Epithelial cell of esophagus (primary cell): Measurements from ENCODE around the gene DSCAML1.
A peak's percentile ranks its signal among the peaks of the same experiment; 100 is the strongest.

ENCODE experiments used
- DNase-seq: peaks from one replicate; pipeline ENCODE4 v3.0.0; 2010; ENCODE audit warnings: low read depth
- H3K4me3 ChIP-seq: 2 replicates; pipeline ENCODE4 v1.5.1; 2011; ENCODE audit warnings: mild to moderate bottlenecking, low read length, control low read depth
- TF ChIP-seq, protein P1 (sequence below): IDR thresholded peaks from 2 replicates; pipeline ENCODE4 v1.5.1; 2011; ENCODE audit warnings: low read depth, mild to moderate bottlenecking, low read length, control low read depth, inconsistent platforms; ENCODE audit not compliant: insufficient read depth; ENCODE audit errors: missing control alignments

DSCAML1 gene

DNA sequence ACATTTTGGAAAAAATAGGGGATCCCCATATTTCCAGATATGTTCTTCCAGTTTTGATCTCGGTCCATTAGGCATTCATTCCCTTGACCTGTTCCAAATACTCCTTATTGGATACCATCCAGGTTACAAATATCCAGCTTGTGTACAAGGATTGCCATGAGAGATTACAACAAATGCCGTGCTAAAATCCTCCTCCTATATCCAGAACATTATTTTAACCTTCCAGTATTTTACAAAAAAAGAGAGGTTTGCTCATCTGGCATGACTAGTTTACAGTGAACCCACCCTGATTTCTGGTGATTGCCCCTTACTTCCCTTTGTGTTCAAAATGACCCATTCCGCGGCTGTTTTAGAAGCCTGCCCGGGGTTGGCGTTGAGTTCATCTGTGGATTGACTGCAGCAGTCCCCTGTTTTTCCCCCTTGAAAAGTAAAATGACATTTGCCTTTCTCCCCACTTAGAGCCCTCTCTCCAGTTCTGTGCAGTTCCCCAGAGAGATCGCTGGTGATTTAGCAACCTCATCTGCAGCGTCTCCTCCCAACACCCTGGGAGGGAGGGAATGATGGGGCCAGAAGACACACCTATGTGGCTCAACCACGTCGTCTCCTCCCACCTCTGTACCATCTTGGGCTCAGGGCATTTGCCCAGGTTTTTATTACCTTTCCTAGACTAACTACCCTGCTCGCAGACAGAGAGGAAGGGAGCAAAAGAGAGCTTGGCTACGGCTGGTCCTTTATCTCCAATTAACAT, 73.6 kb downstream of the DSCAML1 start:
- DNase-seq, result no peak
- no peak overlapping the region for H3K4me3 ChIP-seq
- TF ChIP-seq, protein P1, sequence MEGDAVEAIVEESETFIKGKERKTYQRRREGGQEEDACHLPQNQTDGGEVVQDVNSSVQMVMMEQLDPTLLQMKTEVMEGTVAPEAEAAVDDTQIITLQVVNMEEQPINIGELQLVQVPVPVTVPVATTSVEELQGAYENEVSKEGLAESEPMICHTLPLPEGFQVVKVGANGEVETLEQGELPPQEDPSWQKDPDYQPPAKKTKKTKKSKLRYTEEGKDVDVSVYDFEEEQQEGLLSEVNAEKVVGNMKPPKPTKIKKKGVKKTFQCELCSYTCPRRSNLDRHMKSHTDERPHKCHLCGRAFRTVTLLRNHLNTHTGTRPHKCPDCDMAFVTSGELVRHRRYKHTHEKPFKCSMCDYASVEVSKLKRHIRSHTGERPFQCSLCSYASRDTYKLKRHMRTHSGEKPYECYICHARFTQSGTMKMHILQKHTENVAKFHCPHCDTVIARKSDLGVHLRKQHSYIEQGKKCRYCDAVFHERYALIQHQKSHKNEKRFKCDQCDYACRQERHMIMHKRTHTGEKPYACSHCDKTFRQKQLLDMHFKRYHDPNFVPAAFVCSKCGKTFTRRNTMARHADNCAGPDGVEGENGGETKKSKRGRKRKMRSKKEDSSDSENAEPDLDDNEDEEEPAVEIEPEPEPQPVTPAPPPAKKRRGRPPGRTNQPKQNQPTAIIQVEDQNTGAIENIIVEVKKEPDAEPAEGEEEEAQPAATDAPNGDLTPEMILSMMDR, result no peak

DNA sequence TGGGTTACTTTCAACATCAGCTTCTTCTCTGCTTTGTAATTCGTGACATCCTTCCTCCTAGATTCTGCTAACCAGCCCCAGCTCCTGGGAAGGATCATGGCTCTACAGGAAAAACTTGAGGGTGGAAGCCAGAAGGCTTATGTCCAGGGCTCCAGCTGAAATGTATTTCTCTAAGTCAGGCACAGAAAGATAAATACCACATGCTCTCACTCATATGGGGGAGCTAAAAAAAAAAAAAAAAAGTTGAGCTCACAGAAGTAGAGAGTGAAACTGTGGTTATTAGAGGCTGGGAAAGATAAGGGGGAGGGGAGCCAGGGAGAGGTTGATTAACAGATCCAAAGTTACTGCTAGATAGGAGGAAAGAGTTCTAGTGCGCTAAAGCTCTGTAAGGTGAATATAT, 74.9 kb downstream of the DSCAML1 start:
- no peak for DNase-seq
- H3K4me3 ChIP-seq, result no peak overlapping the region
- TF ChIP-seq, protein P1, result no peak

DNA sequence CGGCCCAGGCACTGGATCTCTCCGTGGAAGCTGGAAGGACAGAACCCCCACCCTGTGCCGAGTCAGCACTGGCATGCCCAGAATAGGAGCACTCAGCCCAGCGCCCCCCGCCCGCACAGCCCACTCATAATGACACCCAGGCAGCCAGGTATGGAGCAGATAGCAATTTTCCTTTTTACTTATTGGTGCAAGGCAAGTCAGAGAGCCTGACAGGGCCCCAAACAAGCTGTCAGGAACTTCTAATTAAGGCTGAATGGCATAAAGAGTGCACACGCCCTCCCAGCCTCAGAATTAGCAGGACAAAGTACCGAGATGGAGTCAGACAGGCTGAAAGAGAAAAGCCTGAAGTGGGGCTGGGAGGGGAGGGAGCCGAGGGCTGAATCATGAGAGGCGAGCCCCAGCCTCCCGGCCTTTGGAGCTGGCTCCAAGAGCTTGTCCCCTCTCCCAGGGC, 76.9 kb downstream of the DSCAML1 start:
- no peak overlapping the region for H3K4me3 ChIP-seq

DNA sequence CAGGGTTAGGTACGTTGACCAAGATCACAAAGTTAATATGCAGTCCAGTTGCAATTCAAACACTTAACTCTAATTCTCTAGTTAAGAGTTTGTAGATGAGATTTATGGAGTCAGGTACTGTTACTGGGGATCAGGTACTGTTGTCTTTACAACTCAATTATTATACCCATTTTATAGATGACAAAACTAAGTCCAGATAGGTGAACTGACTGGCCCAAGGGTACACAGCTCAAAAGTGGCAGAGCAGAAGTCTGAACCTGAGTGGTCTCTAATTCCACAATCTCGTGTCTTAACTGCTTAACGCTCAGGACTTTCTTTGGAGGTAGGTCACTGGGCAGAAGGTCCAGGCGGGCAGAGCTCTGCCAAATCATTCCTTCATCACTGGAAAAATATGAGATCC, 77.5 kb downstream of the DSCAML1 start:
- TF ChIP-seq, protein P1, result no peak
- DNase-seq, result no peak
- no peak overlapping the region for H3K4me3 ChIP-seq

More for the DNA sequence above, 76.9 kb downstream of the DSCAML1 start:
- DNase-seq, result no peak
- TF ChIP-seq, protein P1, result no peak

DNA sequence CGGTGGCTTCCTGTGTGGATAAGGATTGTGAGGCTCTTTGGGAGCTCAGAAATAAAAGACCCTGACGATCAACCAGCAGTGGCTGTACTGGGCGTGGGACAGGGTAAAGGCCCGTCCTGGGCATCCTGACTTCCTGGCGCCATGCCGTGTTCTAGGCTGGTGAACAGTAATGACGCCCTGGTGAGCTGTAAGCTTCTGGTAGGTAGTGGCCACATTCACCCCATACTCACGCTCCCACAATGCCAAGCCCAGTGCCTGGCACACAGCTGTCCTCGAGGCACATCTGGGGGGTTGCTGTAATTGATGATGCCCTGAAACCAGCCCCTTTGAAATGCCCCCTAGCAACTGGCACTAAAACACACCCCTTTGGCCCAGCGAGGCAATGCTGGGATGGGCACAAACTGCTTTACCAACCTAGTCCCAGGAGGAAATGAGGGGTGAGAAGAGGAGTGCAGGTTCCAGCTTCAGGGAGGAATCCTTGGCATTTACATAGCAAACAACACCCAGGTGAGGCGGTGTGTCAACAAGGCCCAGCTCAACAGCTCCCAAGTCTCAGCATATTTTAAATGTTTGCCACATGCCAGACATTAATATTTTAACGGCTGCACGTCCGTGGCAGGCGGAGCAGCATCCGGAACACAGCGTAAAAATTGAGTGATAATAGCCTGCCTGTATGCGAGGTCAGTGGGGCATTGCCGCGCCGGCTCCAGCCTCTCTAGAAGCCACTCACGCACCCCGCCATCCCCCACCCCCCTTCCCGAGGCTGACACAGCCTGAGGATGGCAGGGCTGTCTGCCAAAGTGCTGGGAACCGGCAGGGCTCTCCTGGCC, 79.3 kb downstream of the DSCAML1 start:
- no peak overlapping the region for H3K4me3 ChIP-seq
- TF ChIP-seq, protein P1, result no peak
- peak; percentile 30 for DNase-seq

DNA sequence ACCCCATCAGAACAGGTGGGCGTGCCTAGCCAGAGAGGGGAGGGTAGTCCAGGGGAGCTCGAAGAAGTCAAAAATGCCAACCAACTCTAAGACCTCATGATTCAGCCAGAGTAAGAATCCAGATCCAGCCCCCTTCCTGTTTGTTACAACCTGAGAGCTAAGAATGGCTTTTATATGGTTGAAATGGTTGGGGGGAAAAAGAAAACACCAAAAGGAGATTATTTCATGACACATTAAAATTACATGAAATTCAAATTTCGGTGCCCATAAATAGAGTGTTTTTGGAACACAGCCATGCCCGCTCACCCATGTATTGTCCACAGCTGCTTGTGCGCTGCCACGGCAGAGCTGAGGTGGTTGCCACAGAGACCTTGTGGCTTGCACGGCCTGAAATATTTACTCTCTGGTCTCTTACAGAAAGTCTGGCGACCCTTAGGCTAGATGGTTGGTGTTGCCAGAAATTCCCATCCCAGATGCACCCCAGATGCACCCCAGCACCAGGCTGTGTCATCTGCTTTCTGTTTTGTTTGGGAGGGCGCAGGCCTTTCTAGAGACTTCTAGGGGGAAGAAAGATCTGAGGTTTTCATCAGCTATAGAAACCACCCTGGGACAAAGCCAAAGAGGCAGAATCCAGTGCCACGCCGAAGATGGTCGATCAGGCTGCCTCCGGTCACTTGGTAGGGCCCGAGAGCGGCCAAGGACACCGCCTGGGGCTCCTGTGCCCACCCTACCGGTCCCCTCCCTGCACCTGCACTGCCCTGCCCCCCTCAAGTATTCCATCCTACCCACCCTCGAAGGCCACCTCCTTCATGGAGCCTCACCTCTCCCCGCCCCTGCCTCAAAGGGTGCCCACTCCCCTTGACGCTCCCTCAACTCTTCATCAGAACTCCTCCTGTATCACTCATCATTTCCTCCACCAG, 80.2 kb downstream of the DSCAML1 start:
- no peak overlapping the region for H3K4me3 ChIP-seq
- TF ChIP-seq, protein P1, result no peak
- DNase-seq, result no peak
